ENCODE measurements around the gene ALDH1B1.

DNA sequence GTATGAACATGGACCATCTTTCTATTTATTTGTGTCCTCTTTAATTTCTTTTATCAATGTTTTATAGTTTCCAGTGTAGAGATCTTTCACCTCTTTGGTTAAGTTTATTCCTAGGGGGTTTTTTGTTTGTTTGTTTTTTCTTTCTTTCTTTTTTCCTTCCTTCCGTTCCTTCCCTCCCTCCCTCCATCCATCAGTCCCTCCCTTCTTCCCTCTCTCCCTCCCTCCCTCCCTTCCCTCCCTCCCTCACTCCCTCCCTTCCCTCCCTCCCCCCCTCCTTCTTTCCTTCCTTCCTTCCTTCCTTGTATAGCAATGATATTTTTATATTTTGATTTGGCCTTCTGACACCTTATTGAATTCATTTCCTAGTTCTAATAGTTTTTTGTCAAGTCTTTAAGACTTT lies 55.2 kb downstream of the ALDH1B1 start:
- TF ChIP-seq, protein P1, sequence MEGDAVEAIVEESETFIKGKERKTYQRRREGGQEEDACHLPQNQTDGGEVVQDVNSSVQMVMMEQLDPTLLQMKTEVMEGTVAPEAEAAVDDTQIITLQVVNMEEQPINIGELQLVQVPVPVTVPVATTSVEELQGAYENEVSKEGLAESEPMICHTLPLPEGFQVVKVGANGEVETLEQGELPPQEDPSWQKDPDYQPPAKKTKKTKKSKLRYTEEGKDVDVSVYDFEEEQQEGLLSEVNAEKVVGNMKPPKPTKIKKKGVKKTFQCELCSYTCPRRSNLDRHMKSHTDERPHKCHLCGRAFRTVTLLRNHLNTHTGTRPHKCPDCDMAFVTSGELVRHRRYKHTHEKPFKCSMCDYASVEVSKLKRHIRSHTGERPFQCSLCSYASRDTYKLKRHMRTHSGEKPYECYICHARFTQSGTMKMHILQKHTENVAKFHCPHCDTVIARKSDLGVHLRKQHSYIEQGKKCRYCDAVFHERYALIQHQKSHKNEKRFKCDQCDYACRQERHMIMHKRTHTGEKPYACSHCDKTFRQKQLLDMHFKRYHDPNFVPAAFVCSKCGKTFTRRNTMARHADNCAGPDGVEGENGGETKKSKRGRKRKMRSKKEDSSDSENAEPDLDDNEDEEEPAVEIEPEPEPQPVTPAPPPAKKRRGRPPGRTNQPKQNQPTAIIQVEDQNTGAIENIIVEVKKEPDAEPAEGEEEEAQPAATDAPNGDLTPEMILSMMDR (IDR thresholded peaks at IDR 0.05), result no peak
- no peak for TF ChIP-seq POLR2A (IDR thresholded peaks at IDR 0.05)
